Parathyroid adenoma (tissue), 2 donors: ENCODE results near the gene MCM8.

ENCODE experiments used
- H2AFZ ChIP-seq: fragments of 300-600 bp; sonication (generic); one replicate; pipeline ENCODE4 v1.7.0; 2017; ENCODE audit warnings: antibody characterized with exemption, mild to moderate bottlenecking
- H3K27ac ChIP-seq: fragments of 300-600 bp; sonication (generic); one replicate; pipeline ENCODE4 v1.7.0; 2017
- H3K27me3 ChIP-seq: fragments of 300-600 bp; sonication (generic); one replicate; pipeline ENCODE4 v1.7.0; 2017; ENCODE audit warnings: low read length; ENCODE audit not compliant: control insufficient read depth, insufficient read depth
- H3K36me3 ChIP-seq: fragments of 300-600 bp; sonication (generic); one replicate; pipeline ENCODE4 v1.7.0; 2017; ENCODE audit warnings: low read length; ENCODE audit not compliant: control insufficient read depth, insufficient read depth
- H3K4me1 ChIP-seq: fragments of 300-600 bp; sonication (generic); one replicate; pipeline ENCODE4 v1.7.0; 2017; ENCODE audit warnings: control low read depth
- H3K4me2 ChIP-seq: fragments of 300-600 bp; sonication (generic); one replicate; pipeline ENCODE4 v1.7.0; 2017; ENCODE audit warnings: low read length
- H3K4me3 ChIP-seq: fragments of 300-600 bp; sonication (generic); one replicate; pipeline ENCODE4 v1.7.0; 2017; ENCODE audit warnings: low read depth, low read length
- H3K79me2 ChIP-seq: fragments of 300-600 bp; sonication (generic); one replicate; pipeline ENCODE4 v1.7.0; 2017; ENCODE audit warnings: control low read depth
- H3K9ac ChIP-seq: fragments of 300-600 bp; sonication (generic); one replicate; pipeline ENCODE4 v1.7.0; 2017; ENCODE audit warnings: mild to moderate bottlenecking
- H3K9me3 ChIP-seq: fragments of 300-600 bp; sonication (generic); one replicate; pipeline ENCODE4 v1.7.0; 2017; ENCODE audit warnings: low read length; ENCODE audit not compliant: control insufficient read depth
- TF ChIP-seq, protein P1 (sequence below): fragments of 300-600 bp; sonication (generic); IDR thresholded peaks from one replicate; pipeline ENCODE4 v1.7.0; 2017; ENCODE audit warnings: antibody characterized with exemption, mild to moderate bottlenecking
- donor health status: primary hyperparathyroidism.

Gene MCM8

DNA sequence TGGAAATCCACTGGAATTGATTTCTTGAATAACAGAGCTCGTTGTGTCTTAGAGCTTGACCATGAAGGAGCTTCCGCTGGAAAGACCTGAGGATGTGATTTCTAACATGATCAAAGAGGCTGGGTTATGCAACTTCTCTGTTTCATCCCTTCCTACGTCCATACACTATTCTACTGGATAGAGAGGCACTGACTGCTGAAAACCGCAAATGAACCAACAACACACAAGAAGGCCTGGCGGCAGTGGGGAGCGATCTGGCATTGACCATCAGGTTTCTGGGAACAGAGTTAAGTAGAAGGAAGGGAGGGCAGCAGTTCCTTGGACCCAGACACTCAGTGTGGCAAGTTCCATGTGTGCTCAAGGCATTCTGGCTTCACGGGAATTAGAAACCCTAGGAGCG lies 90.1 kb downstream of the MCM8 start:
- Histone ChIP-seq H3K4me1 (no peaks in the 10 kb centered on the region), H3K36me3 (no peaks in the 10 kb centered on the region), H3K79me2 (no peaks in the 10 kb centered on the region), H3K4me2 (no peak overlapping the region), H3K4me3 (no peak overlapping the region), H3K9ac (no peak overlapping the region), H3K27me3 (no peaks in the 10 kb centered on the region), H3K27ac (no peak overlapping the region), H2AFZ (no peak overlapping the region), H3K9me3 (no peaks in the 10 kb centered on the region)
- TF ChIP-seq, protein P1, sequence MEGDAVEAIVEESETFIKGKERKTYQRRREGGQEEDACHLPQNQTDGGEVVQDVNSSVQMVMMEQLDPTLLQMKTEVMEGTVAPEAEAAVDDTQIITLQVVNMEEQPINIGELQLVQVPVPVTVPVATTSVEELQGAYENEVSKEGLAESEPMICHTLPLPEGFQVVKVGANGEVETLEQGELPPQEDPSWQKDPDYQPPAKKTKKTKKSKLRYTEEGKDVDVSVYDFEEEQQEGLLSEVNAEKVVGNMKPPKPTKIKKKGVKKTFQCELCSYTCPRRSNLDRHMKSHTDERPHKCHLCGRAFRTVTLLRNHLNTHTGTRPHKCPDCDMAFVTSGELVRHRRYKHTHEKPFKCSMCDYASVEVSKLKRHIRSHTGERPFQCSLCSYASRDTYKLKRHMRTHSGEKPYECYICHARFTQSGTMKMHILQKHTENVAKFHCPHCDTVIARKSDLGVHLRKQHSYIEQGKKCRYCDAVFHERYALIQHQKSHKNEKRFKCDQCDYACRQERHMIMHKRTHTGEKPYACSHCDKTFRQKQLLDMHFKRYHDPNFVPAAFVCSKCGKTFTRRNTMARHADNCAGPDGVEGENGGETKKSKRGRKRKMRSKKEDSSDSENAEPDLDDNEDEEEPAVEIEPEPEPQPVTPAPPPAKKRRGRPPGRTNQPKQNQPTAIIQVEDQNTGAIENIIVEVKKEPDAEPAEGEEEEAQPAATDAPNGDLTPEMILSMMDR = no peak

DNA sequence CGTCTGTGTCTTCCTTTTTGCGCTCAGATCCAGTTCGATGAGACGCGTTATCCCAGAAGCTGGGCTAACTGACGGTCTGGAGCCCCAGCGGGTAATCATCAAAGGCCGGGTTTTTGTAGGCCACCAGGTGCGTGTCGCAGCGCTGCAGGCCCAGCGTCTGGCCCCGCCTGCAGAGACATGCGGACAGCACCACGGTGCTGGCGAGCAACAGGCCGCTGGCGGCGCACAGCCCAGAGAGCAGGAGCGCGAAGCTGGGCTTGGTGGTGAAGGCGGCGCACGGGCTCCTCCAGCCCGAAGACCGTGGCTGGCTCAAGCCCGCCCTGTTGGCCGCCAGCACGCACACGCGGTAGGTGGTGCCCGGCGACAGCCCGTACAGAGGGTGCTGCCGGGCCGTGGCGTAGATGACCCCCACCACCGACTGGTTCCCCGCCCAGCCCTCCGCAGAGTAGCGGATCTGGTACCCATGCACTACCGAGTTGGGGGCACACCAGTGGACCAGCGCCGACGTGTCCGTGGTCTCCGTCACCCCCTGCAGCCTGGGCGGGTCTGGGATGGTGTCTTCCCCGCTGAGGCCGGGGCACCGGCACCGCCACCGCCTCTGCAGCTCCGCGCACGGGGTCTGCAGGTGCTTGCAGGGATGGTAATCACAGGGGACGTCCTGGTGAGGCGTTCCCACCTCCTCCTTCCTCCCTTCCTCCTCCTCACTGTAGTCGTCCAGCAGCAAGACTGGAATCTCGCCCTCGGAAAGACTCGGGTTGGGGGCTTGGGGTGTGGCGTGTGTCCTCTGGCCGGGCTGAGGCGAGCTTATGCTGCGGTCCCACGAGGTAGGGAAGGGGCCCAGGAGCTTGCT lies 90.7 kb downstream of the MCM8 start:
- Histone ChIP-seq H3K27me3 (no peaks in the 10 kb centered on the region), H3K9ac (no peak overlapping the region), H3K27ac (no peak overlapping the region), H3K4me3 (no peak overlapping the region), H2AFZ (no peak overlapping the region), H3K36me3 (no peaks in the 10 kb centered on the region), H3K79me2 (no peaks in the 10 kb centered on the region), H3K4me1 (no peaks in the 10 kb centered on the region), H3K4me2 (no peak overlapping the region), H3K9me3 (no peaks in the 10 kb centered on the region)
- TF ChIP-seq, protein P1 = no peak

DNA sequence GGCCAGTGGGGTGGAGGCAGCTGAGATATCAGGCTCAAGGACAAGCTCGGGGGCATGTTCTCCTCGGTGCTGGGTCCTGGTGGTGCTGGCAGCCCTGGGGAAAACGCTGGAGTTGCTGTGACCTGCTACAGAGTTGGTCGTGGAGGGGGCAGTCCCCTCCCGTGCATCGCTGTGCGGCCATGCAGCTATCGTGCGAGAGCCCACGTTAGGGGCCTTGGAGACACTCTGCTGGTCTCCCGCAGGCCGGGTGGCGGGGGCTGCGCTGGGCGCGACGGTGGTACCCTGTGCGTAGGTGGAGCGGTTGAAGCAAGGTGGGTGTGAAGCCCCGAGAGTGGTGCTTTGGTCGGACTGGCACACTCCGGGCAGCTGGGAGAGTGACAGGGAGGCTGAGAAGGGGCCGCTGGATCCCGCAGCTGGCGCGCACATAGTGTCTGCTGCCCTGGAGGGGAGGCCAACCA lies 91.4 kb downstream of the MCM8 start:
- Histone ChIP-seq H3K4me1 (no peaks in the 10 kb centered on the region), H3K9me3 (no peaks in the 10 kb centered on the region), H3K27me3 (no peaks in the 10 kb centered on the region), H3K4me3 (no peak overlapping the region), H2AFZ (no peak overlapping the region), H3K79me2 (no peaks in the 10 kb centered on the region), H3K27ac (no peak overlapping the region), H3K4me2 (no peak overlapping the region), H3K36me3 (no peaks in the 10 kb centered on the region), H3K9ac (no peak overlapping the region)
- TF ChIP-seq, protein P1 = no peak

DNA sequence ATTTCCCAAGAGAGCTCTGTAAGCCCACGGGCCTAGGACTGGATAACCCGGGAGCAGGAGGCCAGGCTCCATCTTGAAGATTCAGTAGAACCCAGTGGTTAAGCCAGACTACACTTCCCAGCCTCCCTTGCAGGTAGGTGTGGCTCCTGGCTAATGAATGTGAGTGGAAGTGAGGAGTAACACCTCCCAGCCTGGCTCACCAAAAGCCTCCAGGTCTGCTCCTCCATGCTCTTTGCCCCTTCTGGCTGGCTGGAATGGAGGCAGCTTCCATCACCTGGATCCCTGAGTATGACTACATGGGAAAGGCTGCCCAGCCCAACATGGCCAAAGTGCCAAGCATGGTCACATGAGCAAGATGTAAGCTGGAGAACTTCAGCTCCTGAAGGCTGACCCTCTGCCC lies 93.7 kb downstream of the MCM8 start:
- Histone ChIP-seq H3K36me3 (no peaks in the 10 kb centered on the region), H3K9ac (no peak overlapping the region), H3K4me1 (no peaks in the 10 kb centered on the region)

More for the DNA sequence above, 93.7 kb downstream of the MCM8 start:
- Histone ChIP-seq H3K27me3 (no peaks in the 10 kb centered on the region), H2AFZ (no peak overlapping the region), H3K4me2 (no peak overlapping the region), H3K4me3 (no peak overlapping the region), H3K27ac (no peak overlapping the region), H3K79me2 (no peaks in the 10 kb centered on the region), H3K9me3 (no peaks in the 10 kb centered on the region)
- TF ChIP-seq, protein P1 = no peak
